ENCODE measurements around the gene HBEGF.
A peak's percentile ranks its signal among the peaks of the same experiment; 100 is the strongest.

GRCh38 chr5:140358738-140359310 is 12.4 kb upstream of the HBEGF start:
- TF ChIP-seq, protein P1, sequence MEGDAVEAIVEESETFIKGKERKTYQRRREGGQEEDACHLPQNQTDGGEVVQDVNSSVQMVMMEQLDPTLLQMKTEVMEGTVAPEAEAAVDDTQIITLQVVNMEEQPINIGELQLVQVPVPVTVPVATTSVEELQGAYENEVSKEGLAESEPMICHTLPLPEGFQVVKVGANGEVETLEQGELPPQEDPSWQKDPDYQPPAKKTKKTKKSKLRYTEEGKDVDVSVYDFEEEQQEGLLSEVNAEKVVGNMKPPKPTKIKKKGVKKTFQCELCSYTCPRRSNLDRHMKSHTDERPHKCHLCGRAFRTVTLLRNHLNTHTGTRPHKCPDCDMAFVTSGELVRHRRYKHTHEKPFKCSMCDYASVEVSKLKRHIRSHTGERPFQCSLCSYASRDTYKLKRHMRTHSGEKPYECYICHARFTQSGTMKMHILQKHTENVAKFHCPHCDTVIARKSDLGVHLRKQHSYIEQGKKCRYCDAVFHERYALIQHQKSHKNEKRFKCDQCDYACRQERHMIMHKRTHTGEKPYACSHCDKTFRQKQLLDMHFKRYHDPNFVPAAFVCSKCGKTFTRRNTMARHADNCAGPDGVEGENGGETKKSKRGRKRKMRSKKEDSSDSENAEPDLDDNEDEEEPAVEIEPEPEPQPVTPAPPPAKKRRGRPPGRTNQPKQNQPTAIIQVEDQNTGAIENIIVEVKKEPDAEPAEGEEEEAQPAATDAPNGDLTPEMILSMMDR (IDR thresholded peaks at IDR 0.05) = peak in 2 of 7 experiments; percentile 20 to 26
- no peak for TF ChIP-seq POLR2A (IDR thresholded peaks at IDR 0.05)
